Peyer's patch (tissue), 4 donors: Measurements from ENCODE around the gene MOB3C. TPM values are rescaled to one million over a fixed set of nuclear protein-coding genes. Genes with fewer than 3 reads are reported as not detected.

Experiments
- DNase-seq, 3 donors: peaks; one replicate each; pipeline ENCODE4 v3.0.0-alpha.2; 2017 to 2019
- H3K27ac ChIP-seq, 4 donors: fragments of 200-600 bp; sonication (generic); one replicate each; pipeline ENCODE4 v1.5.1; 2016 to 2019
- H3K27me3 ChIP-seq, 2 donors: fragments of 200-600 bp; sonication (generic); one replicate each; pipeline ENCODE4 v1.5.1; 2019
- H3K36me3 ChIP-seq, 3 donors: fragments of 200-600 bp; sonication (generic); one replicate each; pipeline ENCODE4 v1.5.1; 2016 to 2019
- H3K4me1 ChIP-seq, 4 donors: fragments of 200-600 bp; sonication (generic); one replicate each; pipeline ENCODE4 v1.5.1; 2016 to 2019
- H3K4me3 ChIP-seq, 4 donors: fragments of 200-600 bp; sonication (generic); 1 replicate in 3 of 4; 2 replicates in 1 of 4; pipeline ENCODE4 v1.5.1; 2016 to 2019; ENCODE audit warnings: mild to moderate bottlenecking in 1 of 4
- H3K9me3 ChIP-seq, 4 donors: fragments of 200-600 bp; sonication (generic); one replicate each; pipeline ENCODE4 v1.5.1; 2016 to 2019; ENCODE audit warnings: mild to moderate bottlenecking in 1 of 4
- CTCF ChIP-seq, 6 experiments: fragments of 450-650 bp in 4 of 6; fragments of 200-600 bp in 2 of 6; sonication (generic) in 1 of 6; IDR thresholded peaks; one replicate each; pipeline ENCODE4 v1.5.1; 2017 to 2019; ENCODE audit warnings: antibody characterized with exemption in 6 of 6, mild to moderate bottlenecking in 3 of 6, moderate library complexity in 1 of 6
- POLR2A ChIP-seq, 2 donors: fragments of 450-650 bp; IDR thresholded peaks; one replicate each; pipeline ENCODE4 v1.5.1; 2017; ENCODE audit warnings: antibody characterized with exemption in 2 of 2, mild to moderate bottlenecking in 2 of 2, moderate library complexity in 2 of 2
- total RNA-seq, 4 donors: library from RNA; depleted of rRNA; stranded (reverse); fragments of >200 nt; gene quantifications; one replicate each; pipeline ENCODE4 v1.1.0, GENCODE V29; 2016

Gene MOB3C
- total RNA-seq, 4 donors from 2014 or later: 7.7 to 22.3 (median 14.5) TPM

- TF ChIP-seq CTCF (IDR thresholded peaks at IDR 0.05): no peak
- no peak for TF ChIP-seq POLR2A (IDR thresholded peaks at IDR 0.05)
- peak in 1 of 3 donors; percentile 21 for DNase-seq
- no peak overlapping the region for H3K4me3 ChIP-seq
- no peaks in the 10 kb centered on the region for H3K36me3 ChIP-seq
- H3K27ac ChIP-seq: no peak overlapping the region
- no peaks in the 10 kb centered on the region for H3K27me3 ChIP-seq
- peaks cover 0 to 26% (median 7%) of the 10 kb centered on the region in 4 donors for H3K4me1 ChIP-seq
- H3K9me3 ChIP-seq: no peaks in the 10 kb centered on the region
Observed at GRCh38 chr1:46619656-46620258, 3.1 kb upstream of the MOB3C start.

GRCh38 chr1:46618754-46619415 is 2.3 kb upstream of the MOB3C start:
- Histone ChIP-seq H3K36me3 (no peaks in the 10 kb centered on the region), H3K4me1 (peaks cover 0 to 34% (median 9%) of the 10 kb centered on the region in 4 donors), H3K27ac (no peak overlapping the region), H3K27me3 (no peaks in the 10 kb centered on the region), H3K9me3 (no peaks in the 10 kb centered on the region), H3K4me3 (no peak overlapping the region)
- peak in 1 of 3 donors; percentile 29 for DNase-seq
- TF ChIP-seq POLR2A (IDR thresholded peaks at IDR 0.05) (no peak), CTCF (IDR thresholded peaks at IDR 0.05) (no peak)

GRCh38 chr1:46617833-46618232 is 1.2 kb upstream of the MOB3C start:
- no peak for TF ChIP-seq POLR2A (IDR thresholded peaks at IDR 0.05)
- TF ChIP-seq CTCF (IDR thresholded peaks at IDR 0.05): no peak
- no peak overlapping the region for H3K27ac ChIP-seq
- H3K4me1 ChIP-seq: peaks cover 0 to 45% (median 9%) of the 10 kb centered on the region in 4 donors

GRCh38 chr1:46617108-46617800 is 643 bp upstream of the MOB3C start:
- Histone ChIP-seq H3K27me3 (no peaks in the 10 kb centered on the region), H3K4me1 (peaks cover 0 to 44% (median 9%) of the 10 kb centered on the region in 4 donors), H3K9me3 (no peaks in the 10 kb centered on the region), H3K27ac (peak overlapping the region; percentile 83 to 95 (median 92)), H3K36me3 (peaks cover 0 to 9% (median 0%) of the 10 kb centered on the region in 3 donors), H3K4me3 (peak overlapping the region; percentile 63 to 98 (median 76))
- DNase-seq: peak in 1 of 3 donors; percentile 29
- no peak for TF ChIP-seq POLR2A (IDR thresholded peaks at IDR 0.05)
- TF ChIP-seq CTCF (IDR thresholded peaks at IDR 0.05): no peak

More at GRCh38 chr1:46617833-46618232, 1.2 kb upstream of the MOB3C start:
- no peaks in the 10 kb centered on the region for H3K27me3 ChIP-seq
- H3K9me3 ChIP-seq: no peaks in the 10 kb centered on the region
- H3K4me3 ChIP-seq: no peak overlapping the region
- H3K36me3 ChIP-seq: peaks cover 0 to 3% (median 0%) of the 10 kb centered on the region in 3 donors
- DNase-seq: no peak

- TF ChIP-seq POLR2A (IDR thresholded peaks at IDR 0.05): no peak
- TF ChIP-seq CTCF (IDR thresholded peaks at IDR 0.05): no peak
- Histone ChIP-seq H3K9me3 (no peaks in the 10 kb centered on the region), H3K4me3 (peak overlapping the region; percentile 63 to 98 (median 76)), H3K27me3 (no peaks in the 10 kb centered on the region), H3K27ac (peak overlapping the region; percentile 83 to 95 (median 92)), H3K36me3 (peaks cover 0 to 15% (median 0%) of the 10 kb centered on the region in 3 donors), H3K4me1 (peaks cover 0 to 51% (median 9%) of the 10 kb centered on the region in 4 donors)
- peak in 1 of 3 donors; percentile 48 for DNase-seq
Observed at GRCh38 chr1:46615735-46616134, 876 bp downstream of the MOB3C start.
